NB4 (cell line): ENCODE data around the gene BRAT1.

ENCODE experiments used
- MYC ChIP-seq: IDR thresholded peaks from 2 replicates; pipeline ENCODE4 v1.6.1; 2011; ENCODE audit warnings: low read depth, low read length
- POLR2A ChIP-seq: IDR thresholded peaks from 2 replicates; pipeline ENCODE4 v1.6.1; 2011; ENCODE audit warnings: mild to moderate bottlenecking; ENCODE audit not compliant: insufficient read length; ENCODE audit errors: extremely low read depth
- TF ChIP-seq, protein P1 (sequence below): IDR thresholded peaks from one replicate; pipeline ENCODE4 v1.5.1; 2012; ENCODE audit warnings: low read depth, low read length
- TF ChIP-seq, protein P2 (sequence below): IDR thresholded peaks from 2 replicates; pipeline ENCODE4 v1.6.1; 2011; ENCODE audit warnings: low read depth, low read length

GRCh38 chr7:2586326-2587020, 31.1 kb upstream of the BRAT1 start:
- TF ChIP-seq, protein P1, sequence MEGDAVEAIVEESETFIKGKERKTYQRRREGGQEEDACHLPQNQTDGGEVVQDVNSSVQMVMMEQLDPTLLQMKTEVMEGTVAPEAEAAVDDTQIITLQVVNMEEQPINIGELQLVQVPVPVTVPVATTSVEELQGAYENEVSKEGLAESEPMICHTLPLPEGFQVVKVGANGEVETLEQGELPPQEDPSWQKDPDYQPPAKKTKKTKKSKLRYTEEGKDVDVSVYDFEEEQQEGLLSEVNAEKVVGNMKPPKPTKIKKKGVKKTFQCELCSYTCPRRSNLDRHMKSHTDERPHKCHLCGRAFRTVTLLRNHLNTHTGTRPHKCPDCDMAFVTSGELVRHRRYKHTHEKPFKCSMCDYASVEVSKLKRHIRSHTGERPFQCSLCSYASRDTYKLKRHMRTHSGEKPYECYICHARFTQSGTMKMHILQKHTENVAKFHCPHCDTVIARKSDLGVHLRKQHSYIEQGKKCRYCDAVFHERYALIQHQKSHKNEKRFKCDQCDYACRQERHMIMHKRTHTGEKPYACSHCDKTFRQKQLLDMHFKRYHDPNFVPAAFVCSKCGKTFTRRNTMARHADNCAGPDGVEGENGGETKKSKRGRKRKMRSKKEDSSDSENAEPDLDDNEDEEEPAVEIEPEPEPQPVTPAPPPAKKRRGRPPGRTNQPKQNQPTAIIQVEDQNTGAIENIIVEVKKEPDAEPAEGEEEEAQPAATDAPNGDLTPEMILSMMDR: no peak
- no peak for TF ChIP-seq POLR2A
- TF ChIP-seq, protein P2, sequence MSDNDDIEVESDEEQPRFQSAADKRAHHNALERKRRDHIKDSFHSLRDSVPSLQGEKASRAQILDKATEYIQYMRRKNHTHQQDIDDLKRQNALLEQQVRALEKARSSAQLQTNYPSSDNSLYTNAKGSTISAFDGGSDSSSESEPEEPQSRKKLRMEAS: no peak
- no peak for TF ChIP-seq MYC
